Neural progenitor cell (in vitro differentiated cells): ENCODE data around the gene ABCB6.

ENCODE experiments used
- CTCF ChIP-seq: fragments of 200-600 bp; sonication (generic); IDR thresholded peaks from 2 replicates; pipeline ENCODE4 v1.5.1; 2017; ENCODE audit warnings: antibody characterized with exemption, mild to moderate bottlenecking
- EZH2phosphoT487 ChIP-seq: fragments of 200-600 bp; sonication (generic); IDR thresholded peaks from 2 replicates; pipeline ENCODE4 v1.6.1; 2017; ENCODE audit warnings: antibody characterized with exemption

- TF ChIP-seq CTCF (no peak), EZH2phosphoT487 (no peak)
These were observed 44.0 kb downstream of the ABCB6 start for GRCh38 chr2:219174801-219175200.
